Measurements from ENCODE around the gene LRBA.

- TF ChIP-seq, protein P1, sequence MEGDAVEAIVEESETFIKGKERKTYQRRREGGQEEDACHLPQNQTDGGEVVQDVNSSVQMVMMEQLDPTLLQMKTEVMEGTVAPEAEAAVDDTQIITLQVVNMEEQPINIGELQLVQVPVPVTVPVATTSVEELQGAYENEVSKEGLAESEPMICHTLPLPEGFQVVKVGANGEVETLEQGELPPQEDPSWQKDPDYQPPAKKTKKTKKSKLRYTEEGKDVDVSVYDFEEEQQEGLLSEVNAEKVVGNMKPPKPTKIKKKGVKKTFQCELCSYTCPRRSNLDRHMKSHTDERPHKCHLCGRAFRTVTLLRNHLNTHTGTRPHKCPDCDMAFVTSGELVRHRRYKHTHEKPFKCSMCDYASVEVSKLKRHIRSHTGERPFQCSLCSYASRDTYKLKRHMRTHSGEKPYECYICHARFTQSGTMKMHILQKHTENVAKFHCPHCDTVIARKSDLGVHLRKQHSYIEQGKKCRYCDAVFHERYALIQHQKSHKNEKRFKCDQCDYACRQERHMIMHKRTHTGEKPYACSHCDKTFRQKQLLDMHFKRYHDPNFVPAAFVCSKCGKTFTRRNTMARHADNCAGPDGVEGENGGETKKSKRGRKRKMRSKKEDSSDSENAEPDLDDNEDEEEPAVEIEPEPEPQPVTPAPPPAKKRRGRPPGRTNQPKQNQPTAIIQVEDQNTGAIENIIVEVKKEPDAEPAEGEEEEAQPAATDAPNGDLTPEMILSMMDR (conservative IDR thresholded peaks at IDR 0.05), result no peak
- no peak for TF ChIP-seq EZH2 (IDR thresholded peaks at IDR 0.05; ENCODE audit: low read depth)
These were observed 193.4 kb downstream of the LRBA start for GRCh38 chr4:150821641-150822040.

All from PC-9 (cell line).